GM18858 (cell line): ENCODE results near the gene NEU1.
"Not testable (repeated sequence)": the region's sequence is repeated elsewhere in the genome, so short reads cannot be mapped to it uniquely, and the experiment has no call there.

ENCODE experiments used
- ATAC-seq: cut with Tn5 transposase; IDR thresholded peaks from one replicate; pipeline ENCODE4 v1.9.1; 2021; ENCODE audit not compliant: unreplicated experiment

Gene NEU1

DNA sequence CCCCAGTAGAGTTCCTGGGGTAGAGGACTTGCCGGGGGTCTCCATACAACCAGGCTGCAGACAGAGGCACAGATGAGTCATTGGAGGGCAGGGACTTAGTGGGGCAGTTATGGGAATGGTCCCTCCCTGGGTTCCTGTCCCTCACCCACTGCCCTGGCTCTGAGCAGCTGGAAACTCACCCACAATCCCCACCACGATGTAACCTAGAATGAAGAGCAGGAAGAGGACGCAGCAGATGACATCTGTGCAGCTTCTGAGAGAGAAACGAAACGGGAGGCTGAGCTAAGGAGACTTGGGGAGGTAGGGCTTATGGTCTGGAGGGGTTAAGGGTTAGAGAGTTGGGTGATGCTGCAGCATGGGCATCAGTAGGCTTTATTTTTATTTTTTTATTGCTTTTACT is 13.3 kb upstream of the NEU1 start:
- ATAC-seq: no peak

DNA sequence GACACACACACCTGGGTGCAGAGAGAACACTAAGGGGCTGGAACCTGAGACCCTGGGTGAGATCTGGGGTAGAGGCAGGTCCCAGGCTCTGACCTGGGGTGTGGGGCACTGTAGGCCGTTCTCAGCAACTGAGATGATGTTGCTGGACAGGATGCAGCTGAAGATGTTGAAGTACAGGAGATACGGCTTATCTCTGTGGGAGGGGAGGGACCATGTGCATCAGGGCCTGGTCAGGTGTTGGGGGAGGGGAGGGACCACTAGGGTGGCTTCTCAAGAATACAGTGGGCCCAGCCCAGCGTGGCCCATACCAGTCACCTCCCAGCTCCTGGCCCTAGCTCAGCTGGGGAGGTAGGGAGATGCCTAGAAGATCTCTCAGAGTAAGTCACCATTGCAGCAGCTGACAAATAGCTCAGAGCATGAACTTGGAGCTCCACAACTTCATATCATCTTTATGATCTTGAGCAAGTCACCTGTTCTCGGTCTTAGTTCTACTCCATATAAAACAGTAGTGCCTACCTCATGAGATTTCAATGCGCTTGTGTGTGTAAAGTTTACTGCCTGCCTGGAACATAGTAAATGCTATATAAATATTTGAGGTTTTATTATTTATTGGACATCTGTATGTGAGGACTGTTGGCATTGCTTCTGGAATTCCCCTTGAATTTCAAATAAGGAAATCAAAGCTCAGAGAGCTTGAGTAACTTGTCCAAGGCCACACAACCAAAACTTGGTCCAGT is 12.4 kb upstream of the NEU1 start:
- ATAC-seq: no peak

DNA sequence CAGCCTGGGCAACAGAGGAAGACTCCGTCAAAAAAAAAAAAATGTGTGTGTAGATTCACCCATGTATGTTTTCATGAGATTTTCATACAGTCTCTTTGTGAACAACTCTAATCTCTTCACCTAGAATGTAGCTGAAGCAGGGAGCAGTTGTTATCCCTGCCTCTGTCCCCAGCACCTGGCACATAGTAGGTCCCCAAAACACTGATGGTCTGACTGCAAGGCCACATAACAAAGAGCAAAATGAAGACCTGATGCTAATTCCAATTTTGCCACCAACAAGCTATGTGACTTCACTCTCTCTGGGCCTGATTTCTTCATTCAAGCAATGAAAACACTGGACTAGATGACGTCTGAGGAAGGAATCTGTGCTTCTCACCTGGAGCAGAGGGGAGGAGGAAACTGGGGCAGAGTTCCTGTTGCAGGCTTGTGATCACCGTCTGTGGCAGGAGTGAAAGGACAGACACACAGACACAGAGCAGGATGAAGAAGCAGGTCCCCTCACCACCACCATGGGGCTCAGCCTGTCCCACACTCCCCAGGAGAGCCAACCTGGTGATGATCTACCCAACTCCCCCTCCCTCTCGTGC is 11.6 kb upstream of the NEU1 start:
- ATAC-seq: no peak

DNA sequence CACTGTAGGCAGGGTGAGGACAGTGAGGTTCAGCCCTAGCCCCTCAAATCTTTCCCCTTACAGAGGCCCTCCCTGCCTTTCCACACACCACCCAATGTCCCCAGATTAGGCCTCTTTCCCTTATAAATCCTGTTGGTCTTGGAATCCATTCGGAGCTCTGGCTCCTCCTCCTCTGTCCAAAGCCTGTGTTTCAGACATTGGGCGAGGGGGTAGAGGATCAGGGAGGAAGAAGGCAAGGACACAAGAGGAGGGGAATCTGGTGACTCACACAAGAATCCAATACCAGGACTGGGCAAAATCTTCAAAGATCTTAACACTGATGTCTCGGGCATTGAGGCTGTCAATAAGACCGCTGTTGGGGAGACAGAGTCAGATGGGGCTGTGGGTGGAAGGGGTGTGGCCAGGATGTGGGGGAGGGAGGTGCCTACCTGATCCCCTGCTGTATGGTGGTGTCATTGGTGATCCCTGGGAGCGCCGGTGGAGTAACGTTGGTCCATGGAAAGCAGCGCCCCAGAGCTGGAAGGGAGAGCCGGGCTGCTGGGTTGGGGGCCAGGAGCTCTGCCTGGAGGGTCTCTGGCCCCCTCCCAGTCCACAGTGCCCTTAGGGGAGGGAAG is 8.5 kb upstream of the NEU1 start:
- ATAC-seq: no peak

DNA sequence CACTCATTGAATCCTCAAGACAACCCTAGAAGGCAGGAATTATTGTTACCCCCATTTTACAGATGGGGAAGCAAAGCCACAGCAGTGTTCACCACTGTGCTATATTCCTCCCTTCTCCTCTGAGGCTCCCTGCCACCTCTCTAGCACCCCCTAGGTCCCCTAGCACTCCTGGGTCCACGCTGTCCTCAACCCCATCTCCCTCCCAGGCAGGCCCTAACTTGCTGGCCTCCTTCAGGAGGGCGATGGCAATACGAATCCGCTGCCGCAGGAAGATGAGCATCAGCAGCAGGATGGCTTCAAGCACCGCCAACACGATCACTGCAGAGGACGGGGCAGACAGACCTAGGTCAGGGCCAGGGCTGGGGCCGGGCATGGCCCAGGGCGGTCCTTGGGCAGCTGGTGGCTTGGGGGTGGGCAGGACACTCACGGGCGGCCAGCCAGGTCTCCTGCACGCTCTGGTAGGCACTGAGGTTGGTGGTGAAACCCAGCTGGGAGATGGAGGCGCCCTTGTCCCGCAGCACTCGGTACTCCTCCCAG is 7.8 kb upstream of the NEU1 start:
- no peak for ATAC-seq

DNA sequence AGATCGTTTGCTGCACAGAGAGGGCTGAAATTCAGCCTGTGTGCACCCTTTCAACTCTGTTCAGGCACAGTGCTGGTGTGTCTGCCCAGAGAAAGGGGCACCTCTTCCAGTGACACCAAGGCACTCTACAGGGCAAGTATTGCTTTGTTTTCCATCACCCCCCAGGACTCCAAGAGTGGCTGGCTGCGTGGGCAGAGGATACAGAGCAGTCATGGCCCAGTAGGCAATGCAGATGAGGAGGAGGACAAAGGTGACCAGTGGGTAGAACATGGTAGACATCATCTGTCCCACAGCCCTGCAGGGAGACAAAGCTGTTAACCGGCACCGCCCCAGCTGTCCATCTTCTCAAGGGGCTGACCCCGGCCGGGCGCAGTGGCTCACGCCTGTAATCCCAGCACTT is 6.7 kb upstream of the NEU1 start:
- ATAC-seq: no peak

DNA sequence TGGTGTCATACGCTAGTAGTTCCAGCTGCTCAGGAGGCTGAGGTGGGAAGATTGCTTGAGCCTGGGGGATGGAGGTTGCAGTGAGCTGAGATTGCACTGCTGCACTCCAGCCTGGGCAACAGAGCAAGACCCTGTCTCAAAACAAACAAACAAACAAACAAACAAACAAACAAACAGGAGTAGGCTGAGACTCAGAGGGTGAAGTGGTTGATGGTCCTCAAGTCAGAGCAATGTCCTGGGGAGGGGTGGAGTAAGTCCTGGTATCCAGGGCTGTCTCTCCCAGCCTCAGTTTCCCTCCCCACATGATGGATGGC is 6.0 kb upstream of the NEU1 start:
- not testable (repeated sequence) for ATAC-seq

DNA sequence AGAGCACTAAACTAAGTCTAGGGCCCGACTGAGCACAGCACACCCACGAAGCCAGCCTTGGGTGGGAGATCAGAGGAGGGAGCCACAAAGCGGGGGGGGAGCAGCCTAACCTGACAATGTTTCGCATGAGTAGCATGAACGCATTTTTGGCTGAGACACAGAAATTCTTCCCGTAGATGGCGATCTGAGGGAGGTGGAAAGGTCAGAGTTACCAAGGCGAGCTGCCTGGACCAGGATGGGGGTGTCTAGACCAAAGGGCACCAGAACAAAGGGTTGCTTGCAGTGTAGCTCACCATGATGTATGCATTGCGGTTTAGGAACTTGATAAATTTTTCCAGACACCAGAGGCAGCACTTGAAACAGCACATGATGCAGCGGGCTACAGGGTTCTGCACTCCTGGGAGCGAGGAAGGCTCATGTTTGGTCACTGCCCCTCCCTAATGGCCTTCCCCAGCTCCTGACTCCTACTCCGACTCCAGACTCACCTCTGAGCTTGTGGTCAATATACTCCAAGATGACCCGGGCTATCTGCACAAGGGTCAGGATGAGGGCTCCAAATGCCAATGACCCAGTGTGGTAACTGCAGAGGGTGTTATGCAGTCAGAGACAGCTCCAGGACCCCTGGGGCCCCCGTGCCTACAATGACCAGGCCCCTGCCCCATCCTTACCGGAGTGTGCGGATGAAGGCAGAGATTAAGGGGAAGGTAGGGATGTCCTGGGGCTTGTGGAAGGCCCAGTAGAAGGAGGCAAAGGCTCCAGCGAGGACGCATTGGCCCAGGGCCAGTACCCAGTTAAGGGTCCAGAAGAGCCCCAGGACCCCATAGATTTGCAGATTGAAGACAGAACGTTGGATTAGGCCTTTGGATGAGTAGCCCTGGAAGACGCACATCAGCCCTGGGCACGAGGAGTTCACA is 2.8 kb upstream of the NEU1 start:
- ATAC-seq: no peak

DNA sequence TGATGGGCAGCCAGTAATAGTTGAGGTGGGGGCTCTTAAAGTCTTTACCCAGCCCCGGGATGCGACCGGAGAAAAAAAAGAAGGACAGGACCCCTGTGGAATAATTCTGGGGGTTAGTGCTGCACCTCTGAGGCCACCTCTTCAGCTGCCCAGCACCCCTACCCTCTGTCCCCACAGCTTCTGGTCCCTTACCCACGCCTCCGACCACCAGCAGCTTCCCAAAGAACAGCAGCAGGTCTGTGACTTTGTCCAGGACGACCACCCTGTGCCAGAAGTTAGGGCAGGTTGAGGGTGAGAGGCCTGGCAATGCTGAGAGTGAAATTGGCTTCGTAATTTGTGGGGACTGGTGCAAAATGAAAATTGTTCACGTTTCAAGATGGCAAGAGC is 2.2 kb upstream of the NEU1 start:
- ATAC-seq: no peak

DNA sequence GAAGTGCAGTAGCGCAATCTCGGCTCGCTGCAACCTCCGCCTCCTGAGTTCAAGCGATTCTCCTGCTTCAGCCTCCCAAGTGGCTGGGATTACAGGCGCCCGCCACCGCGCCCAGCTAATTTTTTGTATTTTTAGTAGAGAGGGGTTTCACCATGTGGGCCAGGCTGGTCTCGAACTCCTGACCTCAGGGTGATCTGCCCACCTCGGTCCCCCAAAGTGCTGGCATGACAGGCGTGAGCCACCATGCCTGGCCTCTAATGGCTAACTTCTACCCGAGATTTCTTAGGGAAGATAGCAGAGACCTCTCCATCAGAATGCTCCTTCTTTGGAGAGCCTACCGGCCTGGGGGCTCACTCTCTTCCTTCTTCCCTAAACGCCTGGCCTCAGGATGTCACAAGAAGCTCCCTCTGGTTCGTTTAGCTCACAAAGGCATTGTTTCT is 1.5 kb upstream of the NEU1 start:
- not testable (repeated sequence) for ATAC-seq

DNA sequence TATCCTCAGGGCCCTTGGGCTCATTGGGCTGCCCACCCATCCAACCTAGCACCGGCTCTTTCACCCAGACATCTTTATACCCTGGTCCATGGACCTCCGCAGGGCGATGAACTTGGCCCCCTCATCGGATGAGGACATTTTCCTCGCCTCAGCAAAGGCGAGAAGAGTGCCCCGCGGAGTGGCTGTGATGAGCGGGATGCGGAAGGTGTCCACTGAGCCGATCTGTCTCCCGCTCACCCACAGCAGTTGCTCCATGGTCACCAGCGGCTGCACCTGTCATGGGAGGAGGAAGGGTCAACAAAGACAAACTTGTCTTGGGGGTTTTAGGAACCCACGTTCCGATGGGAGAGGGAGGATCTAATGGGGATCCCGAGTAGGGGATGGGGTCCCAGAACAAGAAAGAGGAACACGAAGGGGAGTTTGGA is 690 bp downstream of the NEU1 start:
- no peak for ATAC-seq

DNA sequence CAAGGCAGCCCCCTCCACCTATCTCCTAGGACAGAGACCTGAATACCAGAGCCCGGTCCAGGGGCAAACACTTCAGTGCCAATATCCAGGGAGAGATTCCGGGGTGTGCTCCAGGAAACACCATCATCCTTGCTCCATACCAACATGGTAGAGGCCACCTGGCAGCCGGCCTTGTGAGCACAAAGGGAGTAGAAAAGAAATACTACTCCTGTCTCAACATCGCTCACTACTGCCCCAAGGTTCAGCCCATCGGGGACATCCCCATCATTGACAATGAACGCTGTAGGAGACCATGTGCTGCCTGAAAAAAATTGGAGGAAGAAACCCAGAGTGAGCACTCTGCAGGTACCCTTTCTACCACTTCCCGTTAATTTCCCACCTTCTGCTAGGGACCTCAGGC is 1.5 kb downstream of the NEU1 start:
- no peak for ATAC-seq

DNA sequence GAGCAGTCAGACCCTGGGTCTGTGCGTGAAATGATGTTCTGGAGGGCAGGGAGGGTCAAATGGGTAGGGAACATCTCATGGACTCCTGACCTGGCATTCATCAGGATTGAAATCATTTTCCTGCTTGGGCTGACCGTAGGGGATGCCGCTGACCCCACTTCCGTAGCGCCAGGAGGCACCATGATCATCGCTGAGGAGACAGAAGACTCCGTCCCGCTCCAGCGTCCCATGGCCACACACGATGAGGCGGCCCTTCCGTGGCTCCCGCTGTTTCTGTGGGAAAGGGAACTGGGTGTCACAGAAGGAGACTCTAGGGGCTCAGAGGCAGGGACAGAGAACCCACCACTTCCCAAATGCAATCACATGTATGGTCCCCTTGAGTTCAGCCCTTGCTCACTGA is 2.3 kb downstream of the NEU1 start:
- no peak for ATAC-seq

DNA sequence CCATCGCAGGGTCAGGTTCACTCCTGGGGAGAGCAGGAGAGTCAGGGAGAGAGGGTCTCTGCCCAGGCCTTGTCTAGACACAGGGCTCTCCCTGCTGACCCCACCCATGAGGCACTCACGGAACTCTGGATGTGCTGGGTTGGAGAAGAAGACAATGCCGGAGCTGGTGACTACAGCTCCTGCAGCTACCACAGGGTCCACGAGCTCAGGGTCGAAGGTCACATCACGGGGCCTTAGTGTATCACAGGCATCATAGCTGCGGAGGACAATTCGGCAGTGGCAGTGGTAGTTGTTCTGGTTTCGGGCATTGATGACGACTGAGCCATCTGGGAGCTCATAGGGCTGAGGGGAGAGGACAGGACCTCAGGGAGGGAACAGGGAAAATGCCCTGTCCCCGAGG is 2.7 kb downstream of the NEU1 start:
- ATAC-seq: no peak

DNA sequence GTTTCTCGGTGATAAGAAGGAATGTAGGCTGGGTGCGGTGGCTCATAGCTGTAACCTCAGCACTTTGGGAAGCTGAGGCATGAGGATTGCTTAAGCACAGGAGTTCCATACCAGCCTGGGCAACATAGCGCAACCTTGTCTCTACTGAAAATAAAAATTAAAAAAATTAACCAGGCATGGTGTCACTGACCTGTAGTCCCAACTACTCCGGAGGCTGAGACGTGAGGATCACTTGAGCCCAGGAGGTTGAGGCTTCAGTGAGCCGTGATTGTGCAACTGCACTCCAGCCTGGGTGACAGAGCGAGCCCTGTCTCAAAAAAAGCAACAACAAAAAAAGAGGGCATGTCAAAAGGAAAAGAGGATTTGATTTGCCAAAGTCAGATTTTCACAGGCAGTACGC is 3.9 kb downstream of the NEU1 start:
- no peak for ATAC-seq

DNA sequence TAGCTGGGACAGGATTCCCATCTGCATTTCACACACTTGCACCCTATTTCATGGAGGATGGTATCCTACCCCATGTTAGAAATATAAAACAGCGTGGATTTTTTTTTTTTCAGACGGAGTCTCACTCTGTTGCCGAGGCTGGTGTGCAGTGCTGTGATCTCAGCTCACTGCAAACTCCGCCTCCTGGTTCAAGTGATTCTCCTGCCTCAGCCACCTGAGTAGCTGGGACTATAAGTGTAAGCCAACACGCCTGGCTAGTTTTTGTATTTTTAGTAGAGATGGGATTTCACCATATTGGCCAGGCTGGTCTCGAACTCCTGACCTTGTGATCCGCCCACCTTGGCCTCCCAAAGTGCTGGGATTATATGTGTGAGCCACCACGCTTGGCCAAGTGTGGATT is 4.8 kb downstream of the NEU1 start:
- not testable (repeated sequence) for ATAC-seq

DNA sequence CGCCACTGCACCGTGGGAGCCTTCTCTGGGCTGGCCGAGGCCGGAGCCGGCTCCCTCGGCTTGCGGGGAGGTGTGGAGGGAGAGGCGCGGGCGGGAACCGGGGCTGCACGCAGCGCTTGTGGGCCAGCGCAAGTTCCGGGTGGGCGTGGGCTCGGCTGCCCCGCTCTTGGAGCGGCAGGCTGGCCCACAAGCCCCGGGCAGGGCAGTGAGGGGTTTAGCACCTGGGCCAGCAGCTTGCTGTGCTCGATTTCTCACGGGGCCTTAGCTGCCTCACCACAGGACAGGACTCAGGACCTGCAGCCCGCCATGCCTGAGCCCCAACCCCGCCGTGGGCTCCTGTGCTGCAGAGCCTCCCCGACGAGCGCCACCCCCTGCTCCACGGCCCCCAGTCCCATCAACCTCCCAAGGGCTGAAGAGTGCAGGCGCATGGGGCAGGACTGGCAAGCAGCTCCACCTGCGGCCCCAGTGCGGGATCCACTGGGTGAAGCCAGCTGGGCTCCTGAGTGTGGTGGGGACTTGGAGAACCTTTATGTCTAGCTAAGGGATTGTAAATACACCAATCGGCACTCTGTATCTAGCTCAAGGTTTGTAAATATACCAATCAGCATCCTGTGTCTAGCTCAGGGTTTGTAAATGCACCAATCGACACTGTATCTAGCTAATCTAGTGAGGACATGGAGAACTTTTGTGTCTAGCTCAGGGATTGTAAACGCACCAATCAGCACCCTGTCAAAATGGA is 10.5 kb downstream of the NEU1 start:
- ATAC-seq: not testable (repeated sequence)

DNA sequence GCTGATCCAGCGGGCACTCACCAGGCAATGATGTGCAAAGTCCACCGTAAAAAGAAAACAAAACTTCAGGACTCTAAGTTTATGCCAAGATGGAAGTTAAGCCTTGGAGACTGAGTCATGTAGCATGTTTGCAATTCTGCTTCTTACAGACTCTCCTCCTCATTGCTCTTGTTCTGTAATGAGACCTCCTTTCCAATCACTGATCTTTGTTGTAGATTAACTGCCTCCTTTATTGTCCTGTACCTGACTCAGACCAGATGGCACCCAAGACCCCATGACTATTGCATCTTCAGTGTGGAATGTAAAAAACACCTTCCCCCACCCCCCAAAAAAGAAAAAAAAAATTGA is 11.2 kb downstream of the NEU1 start:
- no peak for ATAC-seq

DNA sequence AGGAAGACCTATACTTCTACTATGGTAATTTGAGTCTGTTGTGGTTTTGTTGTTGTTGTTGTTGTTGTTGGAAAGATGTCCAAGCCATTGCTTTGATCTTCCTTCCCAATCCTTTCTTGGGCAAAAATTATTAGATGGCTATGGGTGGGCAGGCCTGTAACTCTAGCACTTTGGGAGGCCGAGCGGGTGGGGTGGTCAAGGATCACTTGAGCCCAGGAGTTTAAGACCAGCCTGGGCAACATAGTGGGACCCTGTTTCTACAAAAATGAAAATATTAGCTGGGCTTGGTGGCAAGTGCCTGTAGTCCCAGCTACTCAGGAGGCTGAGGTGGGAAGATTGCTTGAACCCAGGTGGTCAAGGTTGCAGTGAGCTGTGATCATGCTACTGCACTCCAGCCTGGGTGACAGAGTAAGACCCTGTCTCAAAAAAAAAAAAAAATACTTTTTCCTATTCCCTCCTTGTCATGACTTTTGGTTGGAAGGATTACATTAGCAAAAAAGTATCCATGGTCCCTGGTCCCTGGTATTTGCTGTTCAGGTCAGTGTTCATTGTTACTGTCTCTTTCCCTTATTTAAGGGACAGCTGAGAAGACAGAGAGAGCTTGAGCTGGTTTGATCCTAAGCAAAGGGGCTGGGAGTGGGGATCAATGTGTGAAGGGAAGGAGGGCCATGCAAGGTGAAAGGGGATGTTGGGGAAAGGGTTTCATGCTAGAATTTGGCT is 11.7 kb downstream of the NEU1 start:
- ATAC-seq: no peak

DNA sequence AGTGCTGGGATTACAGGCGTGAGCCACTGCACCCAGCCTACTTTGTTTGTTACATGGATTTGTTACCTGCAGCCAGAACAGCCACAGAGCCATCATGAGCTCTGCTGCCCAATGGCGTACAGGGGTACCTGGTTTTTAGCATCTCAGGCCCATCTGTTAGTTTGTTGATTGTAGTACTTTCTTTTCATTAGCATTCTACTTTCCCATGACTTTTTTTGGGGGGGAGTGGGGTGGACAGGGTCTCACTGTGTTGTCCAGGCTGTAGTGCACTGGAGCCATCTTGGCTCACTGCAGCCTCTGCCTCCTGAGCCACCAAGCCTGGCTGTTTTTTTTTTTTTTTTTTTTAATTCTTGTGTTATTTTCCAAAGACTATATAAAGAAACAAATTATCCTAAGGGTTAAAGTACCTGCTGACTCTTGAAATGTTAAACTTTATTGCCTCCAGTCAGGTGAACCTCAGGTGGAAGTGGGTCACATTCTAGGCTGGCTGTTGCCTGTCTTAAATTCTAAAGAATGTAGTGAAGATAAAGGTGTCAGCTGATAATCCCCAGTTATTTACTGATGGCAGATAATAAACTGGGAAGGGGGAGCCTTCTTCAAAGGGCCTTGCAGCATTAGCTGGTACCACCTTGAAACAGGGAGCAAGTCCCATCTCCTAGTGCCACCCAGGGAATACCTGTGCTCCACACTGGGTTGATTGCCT is 15.2 kb downstream of the NEU1 start:
- no peak for ATAC-seq
